IMR-90 (cell line): ENCODE measurements around the gene NRF1. TPM values are rescaled to one million over a fixed set of nuclear protein-coding genes. Genes with fewer than 3 reads are reported as not detected.

Source experiments
- ATAC-seq: fragments of 200-7000 bp; cut with Tn5 transposase; 2 replicates; pipeline ENCODE4 v1.9.1; 2020; ENCODE audit warnings: low read depth, mild to moderate bottlenecking, moderate library complexity
- BruUV-seq: library from RNA; stranded (reverse); fragments of 400-500 nt; replicated peaks from 2 replicates; lab custom pipeline; 2021; lab: Mats Ljungman, UMichigan
- CTCF ChIA-PET: fragments of 300-600 bp; formaldehyde crosslinking; extraction: SDS; loops from one replicate; lab custom pipeline; 2021; ENCODE audit warnings: antibody characterized with exemption; lab: Yijun Ruan, JAX
- POLR2A ChIA-PET: fragments of 300-600 bp; sonication (Branson Sonifier 250); formaldehyde crosslinking; loops from one replicate; lab custom pipeline; 2022; ENCODE audit warnings: antibody characterized with exemption; ENCODE audit not compliant: unreplicated experiment; lab: Charles Lee
- DNase-seq: peaks from one replicate; pipeline ENCODE4 v3.0.0; 2013
- H2AFZ ChIP-seq: replicated peaks from 2 replicates; pipeline ENCODE3; 2013; ENCODE audit warnings: low read length, mild to moderate bottlenecking; ENCODE audit not compliant: poor library complexity
- H2AK5ac ChIP-seq: 2 replicates; pipeline ENCODE4 v1.6.1; 2013; ENCODE audit warnings: low read depth, low read length, inconsistent platforms
- H2AK9ac ChIP-seq: replicated peaks from 2 replicates; pipeline ENCODE3; 2013; ENCODE audit warnings: mild to moderate bottlenecking, low read depth, low read length, moderate library complexity; ENCODE audit not compliant: poor library complexity
- H2BK120ac ChIP-seq: 2 replicates; pipeline ENCODE4 v1.6.1; 2013; ENCODE audit warnings: low read depth, low read length, inconsistent platforms
- H2BK15ac ChIP-seq: 3 replicates; pipeline ENCODE4 v1.6.1; 2013; ENCODE audit warnings: low read depth, low read length, inconsistent platforms
- H2BK20ac ChIP-seq: 2 replicates; pipeline ENCODE4 v1.6.1; 2013; ENCODE audit warnings: low read depth, mild to moderate bottlenecking, inconsistent platforms, low read length, moderate library complexity
- H2BK5ac ChIP-seq: 2 replicates; pipeline ENCODE4 v1.6.1; 2013; ENCODE audit warnings: mild to moderate bottlenecking, low read depth, low read length, inconsistent platforms; ENCODE audit not compliant: poor library complexity, severe bottlenecking
- H3K14ac ChIP-seq: replicated peaks from 2 replicates; pipeline ENCODE4 v1.6.1; 2013; ENCODE audit warnings: low read depth, low read length, inconsistent platforms
- H3K18ac ChIP-seq: 2 replicates; pipeline ENCODE4 v1.6.1; 2013; ENCODE audit warnings: low read depth, low read length, control low read depth
- H3K23ac ChIP-seq: 2 replicates; pipeline ENCODE4 v1.6.1; 2013; ENCODE audit warnings: low read depth, low read length, inconsistent platforms
- H3K27ac ChIP-seq: 2 replicates; pipeline ENCODE4 v1.5.1; 2013; ENCODE audit warnings: mild to moderate bottlenecking, control low read depth, low read length; ENCODE audit not compliant: insufficient read depth
- H3K27me3 ChIP-seq: 2 replicates; pipeline ENCODE4 v1.6.1; 2013; ENCODE audit warnings: low read length; ENCODE audit not compliant: control insufficient read depth, insufficient read depth
- H3K36me3 ChIP-seq: 2 replicates; pipeline ENCODE4 v1.6.1; 2013; ENCODE audit warnings: low read length, mixed read lengths; ENCODE audit not compliant: control insufficient read depth, insufficient read depth
- H3K4ac ChIP-seq: 2 replicates; pipeline ENCODE4 v1.6.1; 2013; ENCODE audit warnings: low read depth, low read length, inconsistent platforms
- H3K4me1 ChIP-seq: 2 replicates; pipeline ENCODE4 v1.6.1; 2013; ENCODE audit warnings: low read length, mixed read lengths; ENCODE audit not compliant: control insufficient read depth, insufficient read depth
- H3K4me2 ChIP-seq: 2 replicates; pipeline ENCODE4 v1.6.1; 2013; ENCODE audit warnings: low read depth, mild to moderate bottlenecking, control low read depth, low read length, moderate library complexity
- H3K4me3 ChIP-seq: 2 replicates; pipeline ENCODE4 v1.5.1; 2013; ENCODE audit warnings: low read depth, mild to moderate bottlenecking, control low read depth, low read length, moderate library complexity; ENCODE audit not compliant: insufficient read depth
- H3K56ac ChIP-seq: 2 replicates; pipeline ENCODE4 v1.6.1; 2013; ENCODE audit warnings: low read length, inconsistent platforms; ENCODE audit not compliant: insufficient read depth; ENCODE audit errors: extremely low read depth
- H3K79me1 ChIP-seq, 2 experiments: 2 replicates each; pipeline ENCODE4 v1.6.1; 2013; ENCODE audit warnings: low read length in 2 of 2, inconsistent platforms in 1 of 2, low read depth in 1 of 2
- H3K9ac ChIP-seq: 2 replicates; pipeline ENCODE4 v1.6.1; 2013; ENCODE audit warnings: low read depth, low read length, control low read depth
- H3K9me1 ChIP-seq: 2 replicates; pipeline ENCODE4 v1.6.1; 2013; ENCODE audit warnings: low read length, inconsistent platforms; ENCODE audit not compliant: insufficient read depth
- H3K9me3 ChIP-seq: 2 replicates; pipeline ENCODE4 v1.6.1; 2013; ENCODE audit warnings: low read length; ENCODE audit not compliant: control insufficient read depth, insufficient read depth
- H4K20me1 ChIP-seq: 2 replicates; pipeline ENCODE4 v1.6.1; 2013; ENCODE audit warnings: low read length, inconsistent platforms; ENCODE audit not compliant: insufficient read depth
- H4K5ac ChIP-seq: 2 replicates; pipeline ENCODE4 v1.6.1; 2013; ENCODE audit warnings: mild to moderate bottlenecking, low read depth, low read length, control low read depth
- H4K8ac ChIP-seq, 2 experiments: 2 replicates each; pipeline ENCODE4 v1.6.1; 2013; ENCODE audit warnings: low read depth in 2 of 2, low read length in 2 of 2, control low read depth in 1 of 2, inconsistent platforms in 1 of 2
- H4K91ac ChIP-seq: 2 replicates; pipeline ENCODE4 v1.6.1; 2013; ENCODE audit warnings: low read depth, low read length, inconsistent platforms; ENCODE audit not compliant: insufficient read depth
- CEBPB ChIP-seq: IDR thresholded peaks from 2 replicates; pipeline ENCODE4 v1.6.1; 2012; ENCODE audit warnings: low read depth, low read length, improper control_type of control experiment
- FOS ChIP-seq: fragments of 150-350 bp; IDR thresholded peaks from 2 replicates; pipeline ENCODE4 v1.6.1; 2016; ENCODE audit warnings: low read depth, low read length
- MXI1 ChIP-seq: IDR thresholded peaks from 2 replicates; pipeline ENCODE4 v1.6.1; 2012; ENCODE audit warnings: low read depth, mild to moderate bottlenecking, low read length, moderate library complexity, borderline replicate concordance
- NFE2L2 ChIP-seq: fragments of 150-350 bp; IDR thresholded peaks from 2 replicates; pipeline ENCODE4 v1.6.1; 2016; ENCODE audit warnings: low read depth, mild to moderate bottlenecking, low read length
- RAD21 ChIP-seq: IDR thresholded peaks from 2 replicates; pipeline ENCODE4 v1.6.1; 2012; ENCODE audit warnings: low read length, improper control_type of control experiment
- WGBS, 2 experiments: methylation state at CpG; one replicate each; pipeline versions ENCODE4 v1.1.5 to v1.1.7; 2013; ENCODE audit warnings: missing lambda C conversion rate in 2 of 2; ENCODE audit not compliant: insufficient read length in 1 of 2; ENCODE audit errors: extremely low coverage in 2 of 2; 5-methylcytosine and 5-hydroxymethylcytosine counted together
- dilution Hi-C: fragments of 300-500 bp; cut with HindIII; formaldehyde crosslinking; loops from one replicate; pipeline ENCODE4 v1.14.3; 2018; ENCODE audit warnings: low sequenced_read_pairs; ENCODE audit not compliant: unreplicated experiment
- in situ Hi-C: fragments of 300-500 bp; cut with MboI; formaldehyde crosslinking; loops from 3 replicates; pipeline ENCODE4 v1.14.3; 2019; ENCODE audit warnings: low sequenced_read_pairs, inconsistent platforms, mixed read lengths
- intact Hi-C: fragments of 100-400 bp; cut with micrococcal nuclease; formaldehyde crosslinking; loops from 2 replicates; pipeline ENCODE4 v1.10.0; 2022
- polyA plus RNA-seq, 3 experiments: library from polyadenylated mRNA; depleted of rRNA; stranded (reverse); fragments of >200 nt; gene quantifications; 2 replicates each; pipeline ENCODE4 v1.2.3, GENCODE V29; 2012; ENCODE audit warnings: low replicate concordance in 1 of 3
- total RNA-seq: library from RNA; depleted of rRNA; stranded (reverse); fragments of >200 nt; gene quantifications from 2 replicates; pipeline ENCODE4 v1.2.3, GENCODE V29; 2012

Gene NRF1
- total and polyA plus RNA-seq, 2 of the 4 experiments (the other 2 are of a cell fraction) = 11.4 to 15.8 TPM

- TF ChIP-seq FOS = no peak
- no peak for TF ChIP-seq RAD21
- no peak for TF ChIP-seq NFE2L2
- no peak for TF ChIP-seq MXI1
- peak; percentile 46; the same call in 1 of the 2 replicates for TF ChIP-seq CEBPB
- Histone ChIP-seq H2BK15ac (no peak overlapping the region), H3K4me1 (no peaks in the 10 kb centered on the region), H3K14ac (no peak overlapping the region), H4K8ac (no peak overlapping the region), H3K27ac (no peak overlapping the region), H3K79me1 (no peaks in the 10 kb centered on the region), H3K9ac (no peak overlapping the region), H3K4me2 (no peak overlapping the region), H3K36me3 (no peaks in the 10 kb centered on the region), H4K20me1 (no peaks in the 10 kb centered on the region), H3K4ac (no peak overlapping the region), H4K5ac (no peak overlapping the region), H3K9me3 (no peaks in the 10 kb centered on the region), H3K56ac (no peak overlapping the region), H2AK5ac (no peak overlapping the region), H3K9me1 (peaks cover 2% of the 10 kb centered on the region; the same call in 1 of the 2 replicates), H3K23ac (no peak overlapping the region), H4K91ac (no peak overlapping the region), H2BK20ac (no peak overlapping the region), H3K18ac (no peak overlapping the region), H2BK120ac (no peak overlapping the region), H2AK9ac (no peak overlapping the region), H2AFZ (peak overlapping the region; percentile 5), H3K27me3 (peaks cover 25% of the 10 kb centered on the region; the same call in 1 of the 2 replicates), H2BK5ac (no peak overlapping the region), H3K4me3 (no peak overlapping the region)
- CTCF ChIA-PET = no interaction called here
- intact Hi-C loops (no loop called here), dilution Hi-C loops (no loop called here), in situ Hi-C loops (no loop called here)
- POLR2A ChIA-PET = no interaction called here
- ATAC-seq (no peak), DNase-seq (no peak)
- BruUV-seq = no TSS peak
- WGBS, 2 experiments = no CpG with 5 or more reads among the region's 7 CpGs
These were observed 185.8 kb downstream of the NRF1 start for GRCh38 chr7:129797214-129797789.
